NCI-H748 (cell line): ENCODE results near the gene SLC12A7.
"Not testable (repeated sequence)": the region's sequence is repeated elsewhere in the genome, so short reads cannot be mapped to it uniquely, and the experiment has no call there.

Experiments
- DNase-seq: peaks from one replicate; lab custom pipeline; 2025; ENCODE audit not compliant: unreplicated experiment; lab: John Stamatoyannopoulos, UW

The SLC12A7 gene

GRCh38 chr5:1127959-1128785, 16.3 kb upstream of the SLC12A7 start:
- DNase-seq = peak; percentile 80

GRCh38 chr5:1125695-1126094, 13.8 kb upstream of the SLC12A7 start:
- not testable (repeated sequence) for DNase-seq

DNA sequence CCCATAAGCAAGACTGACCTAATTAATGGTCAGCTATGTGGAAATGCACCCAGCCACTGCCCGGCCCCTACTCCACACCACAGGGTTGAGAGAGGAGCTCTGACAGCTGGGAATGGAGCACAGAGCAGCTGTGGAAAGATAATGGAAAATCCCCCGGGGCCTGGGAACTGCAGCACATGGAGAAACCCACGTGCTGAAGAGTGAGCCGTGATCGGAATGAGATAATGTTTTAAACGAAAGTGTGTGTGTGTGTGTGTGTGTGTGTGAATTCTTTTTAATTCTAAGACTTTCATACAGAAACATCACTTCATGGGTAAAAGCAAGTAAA, 13.1 kb upstream of the SLC12A7 start:
- DNase-seq = peak; percentile 66

DNA sequence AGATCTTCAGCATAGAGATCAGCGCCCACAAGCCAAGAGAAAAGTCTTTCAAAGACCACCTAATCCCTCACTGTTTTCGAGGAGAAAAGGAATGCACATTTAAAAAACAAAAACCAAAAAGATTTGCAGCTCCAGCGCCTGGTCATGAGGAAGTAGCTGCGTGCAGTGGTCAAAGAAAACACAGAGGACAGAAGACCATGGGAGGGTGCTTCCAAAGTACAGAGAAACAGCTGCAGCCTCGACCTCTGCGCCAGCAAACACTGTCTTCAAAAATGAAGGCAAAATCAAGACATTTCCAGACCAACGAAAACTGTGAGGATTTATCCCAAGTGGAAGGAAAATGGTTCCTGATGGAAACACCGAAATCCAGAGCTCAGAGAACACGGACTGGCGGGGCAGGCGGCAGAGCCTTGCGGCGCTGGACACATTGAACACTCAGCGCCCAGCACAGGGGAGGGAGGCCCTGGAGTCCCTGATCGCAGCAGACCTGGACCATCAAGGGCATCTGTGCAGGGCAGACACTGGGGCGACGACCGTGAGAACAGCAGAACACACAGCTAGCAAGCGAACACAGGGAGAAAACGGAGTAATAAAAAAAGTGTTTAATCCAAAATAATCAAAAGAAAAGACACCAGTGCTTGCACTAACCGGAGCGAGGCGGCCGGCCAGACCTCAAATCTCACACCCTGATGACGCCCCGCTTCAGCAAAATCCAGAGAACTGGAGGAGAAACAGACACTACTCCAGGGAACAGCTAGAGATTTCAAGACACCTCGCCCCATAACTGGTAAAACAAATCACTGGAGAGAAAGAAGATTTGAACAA, 12.6 kb upstream of the SLC12A7 start:
- no peak for DNase-seq

- DNase-seq = no peak
Measured at GRCh38 chr5:1123418-1124147, 11.7 kb upstream of the SLC12A7 start.

DNA sequence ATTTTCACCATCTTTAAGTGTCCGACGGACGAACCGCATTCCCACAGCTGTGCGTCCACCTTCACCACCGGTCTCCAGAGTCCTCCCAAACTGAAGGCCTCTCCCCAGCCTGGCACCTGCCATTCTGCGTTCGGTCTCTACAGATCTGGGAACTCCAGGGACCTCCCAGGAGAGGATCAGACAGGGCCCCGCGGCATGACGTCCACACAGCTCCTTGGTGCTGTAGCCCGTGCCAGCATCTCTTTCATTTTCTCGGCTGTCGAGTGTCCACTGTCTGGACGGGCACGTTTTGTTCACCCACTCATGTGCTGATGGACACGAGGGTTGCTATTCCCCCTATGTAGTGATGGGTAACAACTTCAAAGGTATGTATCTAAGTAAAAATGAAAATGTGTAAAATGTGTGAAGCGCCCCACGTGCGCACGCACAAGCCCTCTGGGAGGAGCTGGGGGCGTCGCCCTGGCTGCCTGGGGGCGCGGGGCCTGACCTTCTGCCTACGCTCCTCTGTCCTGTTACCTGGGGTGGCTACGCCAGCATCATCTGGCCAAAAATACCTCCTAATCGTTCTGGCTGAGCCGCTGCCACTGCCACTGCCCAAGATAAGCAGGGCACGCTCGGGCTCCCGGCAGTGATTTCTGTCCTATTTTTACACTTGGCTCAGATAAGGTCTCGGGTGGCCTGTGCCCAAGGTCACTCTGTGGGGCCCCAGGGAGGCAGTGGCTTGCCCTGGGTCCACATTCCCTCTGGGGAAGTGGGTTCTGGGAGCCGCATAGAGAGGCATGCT, 10.8 kb upstream of the SLC12A7 start:
- no peak for DNase-seq

DNA sequence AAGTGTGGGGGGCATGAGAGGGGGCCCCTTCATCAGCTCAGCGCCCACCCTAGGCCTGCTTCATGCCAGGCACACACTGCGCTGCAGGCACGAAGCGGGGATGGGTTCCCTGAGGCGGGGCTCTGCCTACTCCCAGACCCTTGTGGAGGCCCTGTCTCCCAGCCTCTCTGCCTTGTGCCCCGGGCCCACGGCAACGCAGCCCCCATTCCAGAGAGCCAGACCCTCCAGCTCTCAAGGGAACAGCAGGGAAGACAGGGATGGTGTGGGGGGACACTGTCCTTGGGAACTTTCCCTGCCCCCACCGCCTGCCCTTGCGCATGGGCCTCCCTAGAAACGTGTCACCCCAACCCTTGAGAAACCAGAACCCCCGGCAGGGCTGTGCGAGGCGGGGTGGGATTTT, 10.0 kb upstream of the SLC12A7 start:
- DNase-seq = no peak

DNA sequence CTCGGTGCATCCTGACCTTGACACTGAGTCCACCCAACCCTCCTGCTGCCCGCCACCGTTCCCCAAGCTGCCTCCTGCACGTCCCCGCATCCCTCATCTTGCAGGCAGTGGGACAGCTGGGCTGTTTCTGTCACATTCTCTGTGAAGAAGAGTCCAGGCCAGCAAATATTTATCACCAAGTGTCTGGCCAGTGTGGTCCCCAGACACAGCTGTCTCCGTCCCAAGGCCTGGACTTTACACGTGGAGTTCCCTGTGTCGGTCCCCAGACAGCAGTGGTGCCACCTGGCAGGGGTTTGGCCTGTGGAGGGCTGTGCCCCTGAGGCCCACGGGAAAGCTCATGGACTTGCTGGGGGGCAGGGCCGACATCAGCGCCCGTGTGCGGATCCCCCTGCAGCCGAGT, 9.2 kb upstream of the SLC12A7 start:
- DNase-seq = no peak

- no peak for DNase-seq
Measured at GRCh38 chr5:1120236-1120999, 8.6 kb upstream of the SLC12A7 start.

DNA sequence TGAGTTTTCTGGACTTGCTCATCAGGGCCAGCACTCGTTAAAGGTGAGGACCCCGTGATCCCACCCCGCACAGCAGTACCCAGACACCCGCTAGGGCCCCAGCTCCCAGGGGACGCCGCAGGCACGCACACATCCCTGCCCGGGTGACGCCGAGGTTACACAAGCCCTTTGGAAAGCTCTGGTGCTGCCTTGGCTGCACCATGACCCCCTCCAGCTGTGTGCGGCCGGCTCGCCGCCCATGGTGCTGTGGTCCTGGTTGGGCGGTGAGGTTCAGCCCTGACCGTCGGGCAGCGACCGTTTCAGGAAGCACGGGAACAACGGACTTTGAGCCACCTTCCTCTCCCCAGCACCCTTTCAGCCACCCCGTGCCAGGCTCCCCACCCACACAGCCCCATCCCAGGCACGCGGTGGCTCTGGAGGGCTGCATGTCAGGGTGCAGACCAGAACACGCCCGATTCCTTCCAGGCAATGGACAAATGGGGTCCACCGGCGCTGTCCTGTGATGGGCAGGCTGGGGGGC, 7.5 kb upstream of the SLC12A7 start:
- no peak for DNase-seq

DNA sequence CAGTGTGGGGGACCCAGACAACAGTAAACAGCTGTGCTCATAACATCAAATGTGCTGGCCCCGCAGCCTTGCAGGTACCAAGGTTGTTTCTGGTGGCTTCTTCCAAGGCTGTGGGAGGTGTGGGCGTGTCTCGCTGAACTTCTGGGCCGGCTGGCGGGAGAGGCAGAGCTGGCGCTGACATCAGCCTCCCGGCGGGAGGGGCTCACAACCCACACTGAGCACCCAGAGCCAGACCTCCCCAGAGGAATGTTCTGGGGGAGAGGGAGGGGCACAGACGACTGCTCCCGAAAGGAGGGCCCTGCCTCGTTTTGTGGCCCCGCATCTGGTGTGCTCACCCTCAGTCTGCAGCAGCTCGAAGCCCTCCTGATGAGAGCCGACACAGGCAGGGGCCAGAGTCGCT, 6.9 kb upstream of the SLC12A7 start:
- peak; percentile 54 for DNase-seq

DNA sequence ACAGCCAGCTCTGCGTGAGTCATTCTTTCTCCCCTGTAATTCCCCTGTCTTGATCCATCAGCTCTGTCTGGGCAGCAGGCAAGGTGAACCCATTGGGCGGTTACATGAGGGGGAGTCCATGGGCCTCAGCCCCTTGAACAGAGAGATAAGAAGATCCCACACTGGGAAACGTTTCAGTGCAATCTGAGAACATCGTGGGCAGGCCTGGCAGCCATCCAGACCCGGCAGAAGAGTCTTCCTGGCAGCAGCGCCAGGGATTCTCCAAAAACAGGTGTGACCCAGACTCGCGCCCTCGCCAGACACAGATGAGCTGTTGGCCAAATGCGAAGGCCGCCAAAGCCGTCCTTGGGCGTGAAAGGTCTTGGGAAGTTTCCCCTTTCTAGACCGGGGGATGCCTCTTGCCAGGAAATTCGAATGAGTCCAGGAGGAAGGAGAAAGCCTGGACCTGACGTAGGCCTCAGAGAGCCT, 6.4 kb upstream of the SLC12A7 start:
- DNase-seq = peak; percentile 83

GRCh38 chr5:1116977-1117376, 5.1 kb upstream of the SLC12A7 start:
- no peak for DNase-seq

DNA sequence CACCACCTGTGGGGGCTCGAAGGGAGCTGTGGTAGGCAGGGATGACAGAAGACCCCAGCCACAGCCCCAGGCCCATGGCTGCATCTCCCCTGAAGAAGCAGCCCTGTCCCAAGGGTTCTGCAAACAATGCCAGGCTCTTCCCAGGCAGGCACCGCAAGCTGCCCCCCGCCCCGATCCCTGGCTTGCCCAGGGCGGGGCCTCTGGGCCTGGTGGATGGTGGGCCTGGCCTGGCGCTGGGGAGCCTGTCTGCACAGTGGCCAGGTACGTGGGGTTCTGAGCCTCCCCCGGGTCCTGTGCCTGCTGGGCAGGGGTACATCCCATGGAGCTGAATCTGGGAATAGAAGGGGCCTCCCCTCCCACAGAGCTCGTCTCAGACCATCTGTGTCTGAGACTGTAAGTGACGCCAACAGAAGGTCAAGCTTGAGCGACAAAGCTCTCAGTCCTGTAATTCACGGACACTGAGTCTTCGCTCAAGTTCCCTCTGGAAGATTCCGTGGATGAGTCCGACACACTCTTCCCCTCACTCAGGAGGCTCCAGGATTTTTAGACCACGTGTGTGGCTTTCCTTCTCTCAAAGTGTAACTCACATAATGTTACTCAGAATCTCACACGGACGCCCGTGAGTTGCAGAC, 4.4 kb upstream of the SLC12A7 start:
- no peak for DNase-seq

DNA sequence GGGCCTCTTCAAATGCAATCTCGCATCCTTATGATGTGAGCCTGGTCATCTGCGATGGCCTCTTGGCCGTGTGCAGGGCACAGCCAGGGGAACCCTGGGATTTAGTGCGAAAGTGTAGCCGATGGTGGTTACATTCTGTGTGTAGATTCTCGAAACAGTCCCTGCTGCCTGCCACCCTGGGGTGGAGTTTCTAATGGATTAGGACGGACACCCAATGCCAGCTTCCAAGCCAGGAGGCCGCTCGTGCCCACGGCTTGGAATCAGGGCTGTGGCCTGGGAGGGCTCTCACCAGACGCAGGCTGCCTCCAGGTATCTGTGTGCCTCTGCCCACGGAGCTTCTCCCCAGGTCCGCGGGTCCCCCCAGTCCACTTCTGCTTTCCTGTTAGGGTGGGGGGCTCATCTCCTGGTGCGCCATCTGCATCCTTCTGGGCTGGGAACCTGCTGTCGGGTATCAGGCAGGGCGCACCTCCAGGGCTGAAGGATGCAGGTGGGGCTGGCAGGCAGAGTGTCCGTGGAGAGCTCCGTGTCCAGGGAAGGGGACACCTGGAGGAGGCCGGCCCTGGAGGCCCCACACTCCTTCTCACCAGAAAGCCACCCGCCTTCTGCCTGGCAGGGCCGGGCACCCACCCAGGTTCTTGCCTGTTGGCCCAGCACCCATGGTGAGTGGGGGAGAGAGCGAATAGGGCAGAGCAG, 3.4 kb upstream of the SLC12A7 start:
- no peak for DNase-seq

- DNase-seq = no peak
Measured at GRCh38 chr5:1113805-1114586, 2.1 kb upstream of the SLC12A7 start.

DNA sequence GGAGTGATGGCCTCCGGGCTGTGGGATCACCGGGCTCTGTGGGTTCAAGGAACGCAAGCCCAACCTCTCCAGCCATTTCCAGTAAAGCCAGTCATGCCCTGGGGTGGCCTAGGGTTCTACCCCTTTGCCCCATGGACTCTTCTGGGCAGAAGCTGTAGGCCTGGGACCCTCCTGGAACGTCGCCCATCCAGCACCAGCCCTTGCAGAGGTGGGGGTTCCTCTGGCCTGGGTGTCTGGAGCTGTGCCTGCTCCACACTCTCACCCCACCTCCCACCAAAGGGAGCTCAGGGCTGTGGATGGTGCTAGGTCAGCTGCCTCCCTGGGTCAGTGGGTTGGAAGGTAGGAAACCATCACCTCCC, 1.4 kb upstream of the SLC12A7 start:
- DNase-seq = no peak
